ENCODE data around the gene VASP.

DNA sequence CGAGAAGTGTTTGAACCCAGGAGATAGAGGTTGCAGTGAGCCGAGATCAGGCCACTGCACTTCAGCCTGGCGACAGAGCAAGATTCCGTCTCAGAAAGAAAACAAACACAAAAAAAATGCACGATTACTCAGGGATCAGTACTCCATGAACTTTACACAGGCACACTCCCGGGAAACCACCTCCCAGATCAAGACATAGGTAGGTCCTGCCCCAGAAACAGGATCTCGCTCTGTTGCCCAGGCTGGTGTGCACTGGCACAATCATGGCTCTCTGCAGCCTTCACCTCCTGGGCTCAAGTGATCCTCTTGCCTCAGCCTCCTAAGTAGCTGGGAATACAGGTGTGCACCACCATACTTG is 11.2 kb downstream of the VASP start:
- no peak for TF ChIP-seq CTCF (IDR thresholded peaks at IDR 0.05; ENCODE audit: extremely low read depth in 1 of 2, insufficient read depth in 1 of 2, low read depth in 1 of 2, low read length in 2 of 2)
- TF ChIP-seq FOS (IDR thresholded peaks at IDR 0.05; ENCODE audit: borderline replicate concordance, insufficient read depth, low read length), result no peak
- TF ChIP-seq EZH2 (IDR thresholded peaks at IDR 0.05; ENCODE audit: borderline replicate concordance, low read depth, low read length, severe bottlenecking), result no peak
